Upper lobe of right lung (tissue), 1 donor: Measurements from ENCODE around the gene LHFPL3. TPM values are rescaled to one million over a fixed set of nuclear protein-coding genes. Genes with fewer than 3 reads are reported as not detected.

ENCODE experiments used
- ATAC-seq: fragments of 200-7000 bp; cut with Tn5 transposase; one replicate; pipeline ENCODE4 v1.9.1; 2020; ENCODE audit warnings: mild to moderate bottlenecking, moderate library complexity
- DNase-seq: peaks from one replicate; pipeline ENCODE4 v3.0.0-alpha.2; 2020
- H3K27ac ChIP-seq: fragments of 200-600 bp; one replicate; pipeline ENCODE4 v1.8.0; 2022
- H3K27me3 ChIP-seq: fragments of 200-600 bp; one replicate; pipeline ENCODE4 v1.8.0; 2022; ENCODE audit warnings: mild to moderate bottlenecking
- H3K36me3 ChIP-seq: fragments of 200-600 bp; one replicate; pipeline ENCODE4 v1.8.0; 2022
- H3K4me1 ChIP-seq: fragments of 200-600 bp; one replicate; pipeline ENCODE4 v1.8.0; 2022
- H3K4me3 ChIP-seq: fragments of 200-600 bp; one replicate; pipeline ENCODE4 v1.8.0; 2022; ENCODE audit warnings: mild to moderate bottlenecking
- H3K9me3 ChIP-seq: fragments of 200-600 bp; one replicate; pipeline ENCODE4 v1.8.0; 2022
- intact Hi-C: fragments of 100-400 bp; cut with DNase I; formaldehyde crosslinking; loops from one replicate; pipeline ENCODE4 v1.11.0; 2022
- total RNA-seq: library from RNA; stranded (reverse); fragmentation: NEBNext Ultra II Directional; extraction: Animal tissue kit (Norgen Biotek cat#: 25700); gene quantifications from one replicate; pipeline ENCODE4 v1.2.1, GENCODE V29; 2021
- TF ChIP-seq, protein P1 (sequence below): fragments of 200-600 bp; IDR thresholded peaks from one replicate; pipeline ENCODE4 v1.8.0; 2022; ENCODE audit warnings: antibody characterized with exemption
- donor health status: DM: no; HTN: yes; CAD: no; lungs with severe emphysema.

Gene LHFPL3
- total RNA-seq, 1 donor from 2014 or later, result not detected

DNA sequence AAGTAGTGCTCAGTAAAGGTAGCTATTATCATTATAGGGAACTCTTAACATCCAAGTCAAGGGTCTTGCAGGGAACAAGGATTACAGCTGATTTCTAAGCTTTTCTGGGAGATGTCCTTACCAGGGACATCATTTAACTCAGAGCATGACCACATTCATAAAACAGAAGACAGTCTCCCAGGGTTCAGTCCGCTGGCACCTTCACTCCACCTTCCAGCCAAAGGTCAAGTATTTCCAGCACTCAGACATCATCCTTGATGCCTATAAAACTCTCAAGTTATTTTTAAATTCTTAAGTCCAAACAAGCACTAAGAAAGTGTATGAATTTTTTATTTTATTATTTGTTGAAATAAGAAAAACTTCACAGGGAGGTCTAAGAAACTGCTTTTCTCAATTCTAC is 565.9 kb downstream of the LHFPL3 start:
- Histone ChIP-seq H3K36me3 (no peaks in the 10 kb centered on the region), H3K27ac (no peak overlapping the region), H3K9me3 (no peaks in the 10 kb centered on the region), H3K4me3 (no peak overlapping the region), H3K27me3 (no peaks in the 10 kb centered on the region), H3K4me1 (no peaks in the 10 kb centered on the region)
- TF ChIP-seq, protein P1, sequence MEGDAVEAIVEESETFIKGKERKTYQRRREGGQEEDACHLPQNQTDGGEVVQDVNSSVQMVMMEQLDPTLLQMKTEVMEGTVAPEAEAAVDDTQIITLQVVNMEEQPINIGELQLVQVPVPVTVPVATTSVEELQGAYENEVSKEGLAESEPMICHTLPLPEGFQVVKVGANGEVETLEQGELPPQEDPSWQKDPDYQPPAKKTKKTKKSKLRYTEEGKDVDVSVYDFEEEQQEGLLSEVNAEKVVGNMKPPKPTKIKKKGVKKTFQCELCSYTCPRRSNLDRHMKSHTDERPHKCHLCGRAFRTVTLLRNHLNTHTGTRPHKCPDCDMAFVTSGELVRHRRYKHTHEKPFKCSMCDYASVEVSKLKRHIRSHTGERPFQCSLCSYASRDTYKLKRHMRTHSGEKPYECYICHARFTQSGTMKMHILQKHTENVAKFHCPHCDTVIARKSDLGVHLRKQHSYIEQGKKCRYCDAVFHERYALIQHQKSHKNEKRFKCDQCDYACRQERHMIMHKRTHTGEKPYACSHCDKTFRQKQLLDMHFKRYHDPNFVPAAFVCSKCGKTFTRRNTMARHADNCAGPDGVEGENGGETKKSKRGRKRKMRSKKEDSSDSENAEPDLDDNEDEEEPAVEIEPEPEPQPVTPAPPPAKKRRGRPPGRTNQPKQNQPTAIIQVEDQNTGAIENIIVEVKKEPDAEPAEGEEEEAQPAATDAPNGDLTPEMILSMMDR, result no peak
- intact Hi-C loops, result no loop called here
- DNase-seq (no peak), ATAC-seq (no peak)

DNA sequence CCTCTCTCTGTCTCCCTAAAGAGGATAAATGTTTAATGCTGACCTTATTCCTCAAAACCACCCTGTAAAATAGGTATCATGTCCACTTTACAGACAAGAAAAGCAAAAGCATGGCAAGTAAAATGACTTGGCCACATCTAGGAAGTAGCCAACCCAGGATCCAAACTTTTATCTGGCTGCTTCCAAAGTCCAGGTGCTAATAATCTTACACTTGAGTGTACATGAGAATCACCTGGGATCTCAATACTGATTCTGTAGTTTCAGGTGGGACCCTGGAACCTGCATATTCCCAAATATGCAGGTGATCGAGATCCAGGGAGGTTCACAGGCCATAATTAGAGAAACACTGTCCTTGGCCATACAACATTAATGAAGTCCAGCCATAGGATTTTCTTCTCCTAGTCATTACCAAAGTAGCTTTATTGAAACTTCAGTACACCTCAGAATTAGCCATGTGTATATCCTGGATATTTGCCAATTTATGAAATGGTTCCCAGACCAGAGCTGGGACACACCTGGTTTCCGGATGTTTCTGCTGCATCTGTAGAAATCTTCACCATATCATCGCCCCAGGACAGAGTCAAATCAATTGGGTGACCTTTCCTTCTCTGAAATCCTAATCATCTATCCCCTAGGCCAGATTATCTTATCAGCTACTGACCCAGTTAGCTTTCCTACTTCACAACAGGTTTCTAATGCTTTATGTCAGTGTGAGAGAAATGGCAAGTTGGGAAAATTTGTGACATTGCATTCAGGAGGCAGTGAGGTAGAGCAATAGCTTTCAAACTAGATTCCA is 566.5 kb downstream of the LHFPL3 start:
- intact Hi-C loops, result no loop called here
- H3K4me1 ChIP-seq, result no peaks in the 10 kb centered on the region
- ATAC-seq, result no peak

DNA sequence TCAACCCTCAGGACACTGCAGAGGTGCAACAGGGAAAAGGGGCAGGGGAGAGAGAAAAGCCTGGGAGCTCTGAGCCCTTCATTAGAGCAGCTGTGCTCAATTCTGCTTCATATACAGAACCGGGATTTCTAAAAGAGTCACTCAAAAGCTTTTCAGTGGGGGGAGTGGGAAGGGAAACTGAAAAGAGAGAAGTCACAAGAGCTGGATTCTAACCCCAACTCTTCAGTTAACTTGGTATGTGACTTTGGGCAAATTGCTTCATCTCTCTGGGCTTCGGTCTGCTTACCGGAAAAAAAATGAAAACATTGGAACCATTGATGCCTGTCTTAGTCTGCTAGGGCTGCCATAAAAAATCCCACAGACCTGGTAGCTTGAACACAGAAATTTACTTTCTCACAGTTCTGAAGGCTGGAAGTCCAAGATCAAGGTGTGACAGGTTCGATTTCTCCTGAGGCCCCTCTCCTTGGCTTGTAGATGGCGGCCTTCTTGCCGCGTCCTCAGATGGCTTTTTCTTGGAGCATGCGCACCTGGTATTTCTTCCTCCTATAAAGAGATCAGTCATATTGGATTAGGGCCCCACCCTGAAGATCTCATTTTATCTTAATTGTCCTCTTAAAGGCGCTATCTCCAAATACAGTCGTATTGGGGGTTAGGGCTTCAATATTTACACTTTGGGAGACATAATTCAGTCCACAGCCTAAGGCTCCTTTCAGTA is 567.3 kb downstream of the LHFPL3 start:
- intact Hi-C loops, result no loop called here
- TF ChIP-seq, protein P1, result no peak
- Histone ChIP-seq H3K27ac (no peak overlapping the region), H3K4me3 (no peak overlapping the region), H3K27me3 (no peaks in the 10 kb centered on the region), H3K9me3 (no peaks in the 10 kb centered on the region), H3K36me3 (no peaks in the 10 kb centered on the region), H3K4me1 (no peaks in the 10 kb centered on the region)
- ATAC-seq (peak; percentile 69), DNase-seq (no peak)

More for the DNA sequence above, 566.5 kb downstream of the LHFPL3 start:
- no peak for DNase-seq
- TF ChIP-seq, protein P1, result no peak
- Histone ChIP-seq H3K27me3 (no peaks in the 10 kb centered on the region), H3K4me3 (no peak overlapping the region), H3K36me3 (no peaks in the 10 kb centered on the region), H3K27ac (no peak overlapping the region), H3K9me3 (no peaks in the 10 kb centered on the region)

DNA sequence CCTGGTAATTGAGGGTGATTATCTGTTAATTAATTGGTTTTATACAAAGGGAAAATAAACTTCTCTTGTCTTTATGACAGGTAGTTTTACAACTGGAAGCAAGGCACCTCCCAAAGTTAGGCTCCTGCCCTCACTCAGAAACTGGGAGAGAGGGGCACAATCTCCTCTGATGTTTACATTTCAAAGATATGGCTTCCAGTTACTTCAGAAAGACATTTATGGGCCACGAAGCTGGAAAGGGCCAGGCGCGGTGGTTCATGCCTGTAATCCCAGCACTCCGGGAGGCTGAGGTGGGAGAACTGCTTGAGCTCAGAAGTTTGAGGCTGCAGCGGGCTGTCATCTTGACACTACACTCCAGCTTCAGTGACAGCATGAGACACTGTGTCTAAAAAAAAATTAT is 570.0 kb downstream of the LHFPL3 start:
- H3K4me1 ChIP-seq, result no peaks in the 10 kb centered on the region
- no peaks in the 10 kb centered on the region for H3K9me3 ChIP-seq
- no peak overlapping the region for H3K4me3 ChIP-seq
- intact Hi-C loops, result no loop called here
- DNase-seq, result no peak
- TF ChIP-seq, protein P1, result no peak
- no peak overlapping the region for H3K27ac ChIP-seq
- no peak for ATAC-seq
- H3K27me3 ChIP-seq, result no peaks in the 10 kb centered on the region
- no peaks in the 10 kb centered on the region for H3K36me3 ChIP-seq

DNA sequence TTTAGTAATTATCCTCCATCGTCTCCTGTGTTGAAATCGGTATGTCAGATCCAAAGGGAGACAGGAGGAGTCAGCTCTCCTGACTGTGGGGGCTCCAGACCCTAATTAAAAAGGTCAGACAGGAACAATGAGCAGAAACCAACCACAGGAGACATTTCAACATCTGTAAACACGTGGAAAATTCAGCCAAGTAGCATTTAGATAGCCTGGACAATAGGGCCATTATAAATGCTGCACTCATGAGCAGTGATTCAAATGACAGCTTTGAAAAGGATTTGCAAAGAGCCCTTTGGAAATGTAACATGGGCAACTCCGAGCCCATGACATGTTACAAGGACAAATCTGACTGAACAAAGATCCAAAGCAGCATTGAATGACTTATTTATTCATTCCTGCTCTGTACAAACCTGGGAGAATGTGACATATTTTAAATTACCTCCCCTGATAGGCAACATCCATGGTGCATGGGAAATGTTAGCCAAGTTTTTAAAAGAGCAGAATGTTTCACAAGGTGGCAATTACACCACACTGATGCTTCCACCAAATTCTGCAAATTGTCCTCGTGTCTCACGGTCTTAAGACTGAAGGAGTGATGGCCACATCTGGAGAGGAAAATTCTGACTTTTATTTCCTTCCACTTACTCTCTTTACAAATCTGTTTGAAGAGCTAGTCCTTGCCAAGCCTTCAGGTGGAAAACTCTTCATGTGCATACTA is 572.3 kb downstream of the LHFPL3 start:
- DNase-seq, result no peak

More for the DNA sequence above, 572.3 kb downstream of the LHFPL3 start:
- no peaks in the 10 kb centered on the region for H3K27me3 ChIP-seq
- no peak overlapping the region for H3K4me3 ChIP-seq
- H3K4me1 ChIP-seq, result no peaks in the 10 kb centered on the region
- H3K36me3 ChIP-seq, result no peaks in the 10 kb centered on the region
- ATAC-seq, result no peak
- intact Hi-C loops, result no loop called here
- H3K9me3 ChIP-seq, result no peaks in the 10 kb centered on the region
- no peak overlapping the region for H3K27ac ChIP-seq
- TF ChIP-seq, protein P1, result no peak
